Right renal cortex interstitium (tissue), 3 donors: ENCODE data around the gene FIGNL2. TPM values are rescaled to one million over a fixed set of nuclear protein-coding genes. Genes with fewer than 3 reads are reported as not detected.

Source experiments
- DNase-seq, 3 donors: peaks; one replicate each; pipeline ENCODE4 v3.0.0-alpha.2; 2013; ENCODE audit warnings: low read depth in 3 of 3, low spot score in 2 of 3
- polyA plus RNA-seq, 3 donors: library from polyadenylated mRNA; unstranded; fragments of 120-200 nt; gene quantifications; one replicate each; pipeline ENCODE4 v1.2.1, GENCODE V29; 2013; ENCODE audit not compliant: insufficient read length in 3 of 3

FIGNL2 gene
- polyA plus RNA-seq, 3 donors, result 3.2 to 3.3 (median 3.3) TPM

GRCh38 chr12:51777973-51778372 is 70.5 kb downstream of the FIGNL2 start:
- no peak for DNase-seq

- DNase-seq, result no peak
These were observed 71.1 kb downstream of the FIGNL2 start for GRCh38 chr12:51777457-51777856.

- no peak for DNase-seq
These were observed 73.6 kb downstream of the FIGNL2 start for GRCh38 chr12:51774933-51775332.

- DNase-seq, result no peak
These were observed 75.2 kb downstream of the FIGNL2 start for GRCh38 chr12:51773145-51773869.

- no peak for DNase-seq
These were observed 77.5 kb downstream of the FIGNL2 start for GRCh38 chr12:51771008-51771407.

Other genes starting within 250 kb of the FIGNL2 start
- under 1 TPM; 0.10 to 0.12 (median 0.10) TPM for gene ANKRD33, start 39.4 kb upstream of the FIGNL2 start, polyA plus RNA-seq
- 10 to 100 TPM; 30.9 to 36.5 (median 34.3) TPM for gene ACVRL1, start 58.8 kb upstream of the FIGNL2 start, polyA plus RNA-seq
- gene ACVR1B, start 103.0 kb upstream of the FIGNL2 start, polyA plus RNA-seq, result 10 to 100 TPM; 58.9 to 61.0 (median 60.5) TPM
- 10 to 100 TPM; 15.7 to 16.5 (median 16.5) TPM for gene TAMALIN, start 158.2 kb upstream of the FIGNL2 start, polyA plus RNA-seq
- 10 to 100 TPM in 2 of 3 donors, 1 to 10 TPM in 1; 10.0 to 52.2 (median 14.2) TPM for gene NR4A1, start 202.7 kb upstream of the FIGNL2 start, polyA plus RNA-seq
- gene ATG101, start 221.3 kb upstream of the FIGNL2 start, polyA plus RNA-seq, result 10 to 100 TPM; 24.9 to 31.9 (median 30.5) TPM
- under 1 TPM; 0.36 to 0.96 (median 0.39) TPM for gene SMIM41, start 231.0 kb upstream of the FIGNL2 start, polyA plus RNA-seq